Neural cell (in vitro differentiated cells): ENCODE measurements around the gene ENOX1. TPM values are rescaled to one million over a fixed set of nuclear protein-coding genes. Genes with fewer than 3 reads are reported as not detected.

Experiments used
- H2AFZ ChIP-seq: fragments of 200-600, 300-800 bp; sonication (generic), shearing (Covaris generic); 2 replicates; pipeline ENCODE4 v1.6.0; 2014; ENCODE audit warnings: low read depth, mild to moderate bottlenecking, antibody characterized with exemption, low read length, moderate library complexity
- H3F3A ChIP-seq: fragments of 200-600 bp; shearing (Covaris generic); 2 replicates; pipeline ENCODE4 v1.6.1; 2016; ENCODE audit warnings: mild to moderate bottlenecking, moderate library complexity, mixed read lengths, antibody characterized with exemption, low read length; ENCODE audit not compliant: insufficient read depth, poor library complexity, severe bottlenecking
- H3K27ac ChIP-seq: fragments of 200-600, 300-800 bp; sonication (generic), shearing (Covaris generic); 2 replicates; pipeline ENCODE4 v1.5.1; 2014; ENCODE audit warnings: mild to moderate bottlenecking, low read length, moderate library complexity
- H3K27me3 ChIP-seq: fragments of 300-800, 200-600 bp; sonication (generic), shearing (Covaris generic); 2 replicates; pipeline ENCODE4 v1.6.0; 2014; ENCODE audit warnings: mild to moderate bottlenecking, low read depth, low read length, moderate library complexity; ENCODE audit not compliant: insufficient read depth
- H3K36me3 ChIP-seq: fragments of 300-800, 200-600 bp; sonication (generic), shearing (Covaris generic); 2 replicates; pipeline ENCODE4 v1.5.1; 2014; ENCODE audit warnings: mild to moderate bottlenecking, antibody characterized with exemption, low read length, moderate library complexity; ENCODE audit not compliant: insufficient read depth
- H3K4me2 ChIP-seq: fragments of 300-800, 200-600 bp; sonication (generic), shearing (Covaris generic); 2 replicates; pipeline ENCODE4 v1.6.0; 2014; ENCODE audit warnings: mild to moderate bottlenecking, low read length
- H3K4me3 ChIP-seq: fragments of 300-800, 200-600 bp; sonication (generic), shearing (Covaris generic); 2 replicates; pipeline ENCODE4 v1.5.1; 2014; ENCODE audit warnings: mild to moderate bottlenecking, low read length, moderate library complexity
- H3K79me2 ChIP-seq: fragments of 200-600 bp; shearing (Covaris generic); replicated peaks from 2 replicates; pipeline ENCODE4 v1.6.0; 2014; ENCODE audit warnings: mild to moderate bottlenecking, low read length, moderate library complexity; ENCODE audit not compliant: insufficient read depth
- H3K9ac ChIP-seq: fragments of 300-800, 200-600 bp; sonication (generic), shearing (Covaris generic); 2 replicates; pipeline ENCODE4 v1.6.1; 2016; ENCODE audit warnings: mild to moderate bottlenecking, low read length, mixed read lengths
- H3K9me2 ChIP-seq: fragments of 200-600 bp; shearing (Covaris generic); 2 replicates; pipeline ENCODE4 v1.6.1; 2016; ENCODE audit warnings: mild to moderate bottlenecking, low read length, mixed read lengths; ENCODE audit not compliant: insufficient read depth
- H3K9me3 ChIP-seq: fragments of 200-600, 300-800 bp; sonication (generic), shearing (Covaris generic); 2 replicates; pipeline ENCODE4 v1.6.1; 2016; ENCODE audit warnings: mild to moderate bottlenecking, mixed run types, low read length, moderate library complexity, mixed read lengths
- H4K20me1 ChIP-seq: fragments of 200-600 bp; shearing (Covaris generic); 2 replicates; pipeline ENCODE4 v1.6.1; 2016; ENCODE audit warnings: mild to moderate bottlenecking, mixed run types; ENCODE audit not compliant: insufficient read depth
- CTCF ChIP-seq: fragments of 450-650 bp; IDR thresholded peaks from 2 replicates; pipeline ENCODE4 v1.5.1; 2014; ENCODE audit warnings: antibody characterized with exemption, mild to moderate bottlenecking, moderate library complexity; ENCODE audit not compliant: poor library complexity, severe bottlenecking
- EP300 ChIP-seq: fragments of 450-650 bp; conservative IDR thresholded peaks from 2 replicates; pipeline ENCODE4 v1.6.1; 2014; ENCODE audit warnings: antibody characterized with exemption, mild to moderate bottlenecking, moderate library complexity; ENCODE audit not compliant: poor library complexity, severe bottlenecking
- EZH2 ChIP-seq: fragments of 200-600, 300-800 bp; shearing (Covaris generic), sonication (generic); IDR thresholded peaks from 2 replicates; pipeline ENCODE4 v1.6.1; 2014; ENCODE audit warnings: antibody characterized with exemption, low read length, borderline replicate concordance, mild to moderate bottlenecking; ENCODE audit not compliant: insufficient read depth, poor library complexity, severe bottlenecking
- MXI1 ChIP-seq: fragments of 450-650 bp; conservative IDR thresholded peaks from 2 replicates; pipeline ENCODE4 v1.6.1; 2014; ENCODE audit warnings: antibody characterized with exemption, mild to moderate bottlenecking; ENCODE audit not compliant: poor library complexity, severe bottlenecking
- POLR2AphosphoS5 ChIP-seq: IDR thresholded peaks from 2 replicates; pipeline ENCODE4 v1.6.1; 2012
- RAD21 ChIP-seq: fragments of 450-650 bp; conservative IDR thresholded peaks from 2 replicates; pipeline ENCODE4 v1.6.1; 2014; ENCODE audit warnings: antibody characterized with exemption, mild to moderate bottlenecking, moderate library complexity
- SMC3 ChIP-seq: fragments of 450-650 bp; conservative IDR thresholded peaks from 2 replicates; pipeline ENCODE4 v1.6.1; 2014; ENCODE audit warnings: antibody characterized with exemption, mild to moderate bottlenecking, moderate library complexity; ENCODE audit not compliant: poor library complexity
- TAF1 ChIP-seq: IDR thresholded peaks from 2 replicates; pipeline ENCODE4 v1.6.1; 2012; ENCODE audit warnings: low read depth
- polyA plus RNA-seq: library from polyadenylated mRNA; depleted of rRNA; stranded (reverse); fragments of >200 nt; gene quantifications from 2 replicates; pipeline ENCODE4 v1.2.3, GENCODE V29; 2014
- TF ChIP-seq, protein P1 (sequence below): IDR thresholded peaks from 2 replicates; pipeline ENCODE4 v1.6.1; 2012; ENCODE audit warnings: borderline replicate concordance

Gene ENOX1
- polyA plus RNA-seq, 1 donor from 2014 or later: 42.6 TPM

DNA sequence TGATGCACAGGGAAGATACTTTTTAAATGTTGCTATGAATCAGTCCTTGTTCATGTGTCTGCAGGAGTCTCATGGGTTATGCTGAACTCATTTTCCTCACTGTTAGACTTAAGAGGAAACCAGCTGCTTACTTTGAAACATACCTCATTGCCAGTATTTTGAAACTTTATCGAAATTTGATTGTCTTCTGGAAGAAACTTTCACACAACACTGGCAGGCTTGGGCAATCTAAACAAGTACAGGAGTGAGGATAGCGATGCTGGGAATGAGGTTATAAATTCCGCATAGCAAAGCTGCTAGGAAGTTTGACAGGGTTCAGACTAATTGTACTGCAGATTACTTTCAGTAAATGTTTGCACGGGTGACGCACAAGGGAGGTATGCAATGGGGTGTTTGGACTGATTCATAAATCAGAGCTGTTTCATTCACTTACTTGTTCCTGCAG is 517.7 kb downstream of the ENOX1 start:
- peaks cover under 1% of the 10 kb centered on the region for H3F3A ChIP-seq
- H3K9me3 ChIP-seq: no peaks in the 10 kb centered on the region
- no peaks in the 10 kb centered on the region for H3K27me3 ChIP-seq
- H4K20me1 ChIP-seq: no peaks in the 10 kb centered on the region
- H3K36me3 ChIP-seq: no peaks in the 10 kb centered on the region
- no peaks in the 10 kb centered on the region for H3K9me2 ChIP-seq
- no peak overlapping the region for H3K4me2 ChIP-seq
- H3K27ac ChIP-seq: no peak overlapping the region
- no peaks in the 10 kb centered on the region for H3K79me2 ChIP-seq
- TF ChIP-seq CTCF (no peak), POLR2AphosphoS5 (no peak), RAD21 (no peak), EZH2 (no peak), EP300 (no peak), MXI1 (no peak), TAF1 (no peak), SMC3 (no peak)
- TF ChIP-seq, protein P1, sequence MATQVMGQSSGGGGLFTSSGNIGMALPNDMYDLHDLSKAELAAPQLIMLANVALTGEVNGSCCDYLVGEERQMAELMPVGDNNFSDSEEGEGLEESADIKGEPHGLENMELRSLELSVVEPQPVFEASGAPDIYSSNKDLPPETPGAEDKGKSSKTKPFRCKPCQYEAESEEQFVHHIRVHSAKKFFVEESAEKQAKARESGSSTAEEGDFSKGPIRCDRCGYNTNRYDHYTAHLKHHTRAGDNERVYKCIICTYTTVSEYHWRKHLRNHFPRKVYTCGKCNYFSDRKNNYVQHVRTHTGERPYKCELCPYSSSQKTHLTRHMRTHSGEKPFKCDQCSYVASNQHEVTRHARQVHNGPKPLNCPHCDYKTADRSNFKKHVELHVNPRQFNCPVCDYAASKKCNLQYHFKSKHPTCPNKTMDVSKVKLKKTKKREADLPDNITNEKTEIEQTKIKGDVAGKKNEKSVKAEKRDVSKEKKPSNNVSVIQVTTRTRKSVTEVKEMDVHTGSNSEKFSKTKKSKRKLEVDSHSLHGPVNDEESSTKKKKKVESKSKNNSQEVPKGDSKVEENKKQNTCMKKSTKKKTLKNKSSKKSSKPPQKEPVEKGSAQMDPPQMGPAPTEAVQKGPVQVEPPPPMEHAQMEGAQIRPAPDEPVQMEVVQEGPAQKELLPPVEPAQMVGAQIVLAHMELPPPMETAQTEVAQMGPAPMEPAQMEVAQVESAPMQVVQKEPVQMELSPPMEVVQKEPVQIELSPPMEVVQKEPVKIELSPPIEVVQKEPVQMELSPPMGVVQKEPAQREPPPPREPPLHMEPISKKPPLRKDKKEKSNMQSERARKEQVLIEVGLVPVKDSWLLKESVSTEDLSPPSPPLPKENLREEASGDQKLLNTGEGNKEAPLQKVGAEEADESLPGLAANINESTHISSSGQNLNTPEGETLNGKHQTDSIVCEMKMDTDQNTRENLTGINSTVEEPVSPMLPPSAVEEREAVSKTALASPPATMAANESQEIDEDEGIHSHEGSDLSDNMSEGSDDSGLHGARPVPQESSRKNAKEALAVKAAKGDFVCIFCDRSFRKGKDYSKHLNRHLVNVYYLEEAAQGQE: no peak
- no peak overlapping the region for H2AFZ ChIP-seq
- no peak overlapping the region for H3K4me3 ChIP-seq
- H3K9ac ChIP-seq: no peak overlapping the region

- no peaks in the 10 kb centered on the region for H3K9me3 ChIP-seq
- H3K4me2 ChIP-seq: no peak overlapping the region
- no peak overlapping the region for H3K9ac ChIP-seq
- H3K4me3 ChIP-seq: no peak overlapping the region
- H2AFZ ChIP-seq: no peak overlapping the region
- no peaks in the 10 kb centered on the region for H4K20me1 ChIP-seq
- H3K36me3 ChIP-seq: no peaks in the 10 kb centered on the region
- no peaks in the 10 kb centered on the region for H3K9me2 ChIP-seq
- TF ChIP-seq EZH2 (no peak), MXI1 (no peak), POLR2AphosphoS5 (no peak), RAD21 (no peak), EP300 (no peak), CTCF (no peak), SMC3 (no peak), TAF1 (no peak)
- TF ChIP-seq, protein P1: no peak
- H3F3A ChIP-seq: peaks cover 5% of the 10 kb centered on the region
- H3K27ac ChIP-seq: no peak overlapping the region
- no peaks in the 10 kb centered on the region for H3K27me3 ChIP-seq
- no peaks in the 10 kb centered on the region for H3K79me2 ChIP-seq
Observed at GRCh38 chr13:43268632-43269031, 518.1 kb downstream of the ENOX1 start.
